OCI-LY7 (cell line): Measurements from ENCODE around the gene RRP7A. TPM values are rescaled to one million over a fixed set of nuclear protein-coding genes. Genes with fewer than 3 reads are reported as not detected.
A peak's percentile ranks its signal among the peaks of the same experiment; 100 is the strongest.
"Not testable (repeated sequence)": the region's sequence is repeated elsewhere in the genome, so short reads cannot be mapped to it uniquely, and the experiment has no call there.

Source experiments
- BruUV-seq: library from RNA; stranded (reverse); fragments of 400-500 nt; replicated peaks from 2 replicates; lab custom pipeline; 2021; lab: Mats Ljungman, UMichigan
- CTCF ChIA-PET: fragments of 300-600 bp; sonication (Branson Sonifier 250); formaldehyde crosslinking; loops from one replicate; lab custom pipeline; 2022; ENCODE audit warnings: antibody characterized with exemption; ENCODE audit not compliant: unreplicated experiment; lab: Charles Lee
- POLR2A ChIA-PET: fragments of 300-600 bp; sonication (Branson Sonifier 250); formaldehyde crosslinking; loops from one replicate; lab custom pipeline; 2022; ENCODE audit warnings: antibody characterized with exemption; lab: Charles Lee
- DNase-seq: peaks from one replicate; pipeline ENCODE4 v3.0.0-alpha.2; 2015; ENCODE audit warnings: low spot score
- H2AFZ ChIP-seq: fragments of 200-600 bp; sonication (generic), shearing (Covaris generic); 2 replicates; pipeline ENCODE4 v1.6.1; 2014; ENCODE audit warnings: mild to moderate bottlenecking, antibody characterized with exemption, low read length, moderate library complexity
- H3K27ac ChIP-seq: fragments of 200-600 bp; sonication (generic); 2 replicates; pipeline ENCODE4 v1.5.1; 2014; ENCODE audit warnings: mixed run types, low read depth, mild to moderate bottlenecking, moderate library complexity, low read length, inconsistent platforms; ENCODE audit not compliant: poor library complexity, severe bottlenecking
- H3K36me3 ChIP-seq: fragments of 200-600 bp; sonication (generic); 2 replicates; pipeline ENCODE4 v1.6.1; 2014; ENCODE audit warnings: mild to moderate bottlenecking, antibody characterized with exemption, low read length, moderate library complexity, mixed read lengths; ENCODE audit not compliant: insufficient read depth
- H3K4me1 ChIP-seq: fragments of 200-600 bp; sonication (generic); 2 replicates; pipeline ENCODE4 v1.5.1; 2014; ENCODE audit warnings: mild to moderate bottlenecking, low read length; ENCODE audit not compliant: insufficient read depth, poor library complexity, severe bottlenecking
- H3K4me2 ChIP-seq: fragments of 200-600 bp; sonication (generic); 2 replicates; pipeline ENCODE4 v1.6.1; 2014; ENCODE audit warnings: mild to moderate bottlenecking, low read length
- H3K4me3 ChIP-seq: fragments of 200-600 bp; sonication (generic); 2 replicates; pipeline ENCODE4 v1.5.1; 2014; ENCODE audit warnings: mild to moderate bottlenecking, low read depth, low read length; ENCODE audit not compliant: poor library complexity, severe bottlenecking
- H3K79me2 ChIP-seq: fragments of 200-600 bp; sonication (generic); 2 replicates; pipeline ENCODE4 v1.6.1; 2016; ENCODE audit warnings: low read depth, mild to moderate bottlenecking, low read length, moderate library complexity, mixed read lengths; ENCODE audit not compliant: insufficient read depth
- H3K9me2 ChIP-seq: fragments of 200-600 bp; sonication (generic); 2 replicates; pipeline ENCODE4 v1.6.1; 2016; ENCODE audit warnings: mild to moderate bottlenecking, low read length, mixed read lengths; ENCODE audit not compliant: insufficient read depth
- H3K9me3 ChIP-seq: fragments of 200-600 bp; sonication (generic); 2 replicates; pipeline ENCODE4 v1.6.1; 2014; ENCODE audit warnings: mild to moderate bottlenecking, mixed run types, low read length, mixed read lengths
- H4K20me1 ChIP-seq: fragments of 200-600 bp; sonication (generic); 2 replicates; pipeline ENCODE4 v1.6.1; 2014; ENCODE audit warnings: mild to moderate bottlenecking, antibody characterized with exemption, low read length, moderate library complexity, mixed read lengths; ENCODE audit not compliant: insufficient read depth
- EZH2phosphoT487 ChIP-seq: fragments of 200-600 bp; sonication (generic); IDR thresholded peaks from 2 replicates; pipeline ENCODE4 v1.6.1; 2018; ENCODE audit warnings: low read depth, borderline replicate concordance, mild to moderate bottlenecking, mixed run types, antibody characterized with exemption, low read length, moderate library complexity, mixed read lengths
- intact Hi-C: fragments of 100-400 bp; cut with micrococcal nuclease; formaldehyde crosslinking; loops from one replicate; pipeline ENCODE4 v1.10.0; 2022; ENCODE audit not compliant: unreplicated experiment
- total RNA-seq, 2 experiments: library from RNA; depleted of rRNA in 1 of 2; stranded (reverse); fragments of >200 nt in 1 of 2; shearing (Covaris generic) in 1 of 2; gene quantifications; 2 replicates each; pipeline ENCODE4 v1.2.3, GENCODE V29; 2014 to 2022
- TF ChIP-seq, protein P1 (sequence below): fragments of 200-600 bp; sonication (generic); conservative IDR thresholded peaks from 2 replicates; pipeline ENCODE4 v1.5.1; 2014; ENCODE audit warnings: mild to moderate bottlenecking, antibody characterized with exemption, low read length, moderate library complexity, mixed read lengths

The RRP7A gene
- total RNA-seq, 2 experiments from 2014 or later: 125 to 172 TPM

GRCh38 chr22:42533638-42533977 is 14.0 kb upstream of the RRP7A start:
- CTCF ChIA-PET: no interaction called here
- intact Hi-C loops: loop anchor here (2.0 kb wide), 1 partner anchor 17 kb away; no protein-coding TSS in a partner anchor
- TSS peak; percentile 95 for BruUV-seq
- no peak for DNase-seq
- POLR2A ChIA-PET: interaction anchor here (1.2 to 1.6 kb wide), 3 partner anchors 12 to 18 kb away, joined by 3 to 6 read pairs (median 3); no protein-coding TSS in a partner anchor
- no peak overlapping the region for H2AFZ ChIP-seq
- H4K20me1 ChIP-seq: no peaks in the 10 kb centered on the region
- H3K4me3 ChIP-seq: peak overlapping the region; percentile 59
- peaks cover 6% of the 10 kb centered on the region; the same call in 1 of the 2 replicates for H3K79me2 ChIP-seq
- H3K4me1 ChIP-seq: peaks cover 94% of the 10 kb centered on the region
- TF ChIP-seq, protein P1, sequence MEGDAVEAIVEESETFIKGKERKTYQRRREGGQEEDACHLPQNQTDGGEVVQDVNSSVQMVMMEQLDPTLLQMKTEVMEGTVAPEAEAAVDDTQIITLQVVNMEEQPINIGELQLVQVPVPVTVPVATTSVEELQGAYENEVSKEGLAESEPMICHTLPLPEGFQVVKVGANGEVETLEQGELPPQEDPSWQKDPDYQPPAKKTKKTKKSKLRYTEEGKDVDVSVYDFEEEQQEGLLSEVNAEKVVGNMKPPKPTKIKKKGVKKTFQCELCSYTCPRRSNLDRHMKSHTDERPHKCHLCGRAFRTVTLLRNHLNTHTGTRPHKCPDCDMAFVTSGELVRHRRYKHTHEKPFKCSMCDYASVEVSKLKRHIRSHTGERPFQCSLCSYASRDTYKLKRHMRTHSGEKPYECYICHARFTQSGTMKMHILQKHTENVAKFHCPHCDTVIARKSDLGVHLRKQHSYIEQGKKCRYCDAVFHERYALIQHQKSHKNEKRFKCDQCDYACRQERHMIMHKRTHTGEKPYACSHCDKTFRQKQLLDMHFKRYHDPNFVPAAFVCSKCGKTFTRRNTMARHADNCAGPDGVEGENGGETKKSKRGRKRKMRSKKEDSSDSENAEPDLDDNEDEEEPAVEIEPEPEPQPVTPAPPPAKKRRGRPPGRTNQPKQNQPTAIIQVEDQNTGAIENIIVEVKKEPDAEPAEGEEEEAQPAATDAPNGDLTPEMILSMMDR: no peak
- no peak for TF ChIP-seq EZH2phosphoT487
- H3K36me3 ChIP-seq: no peaks in the 10 kb centered on the region
- H3K9me2 ChIP-seq: no peaks in the 10 kb centered on the region
- H3K4me2 ChIP-seq: peak overlapping the region; percentile 84
- H3K27ac ChIP-seq: peak overlapping the region; percentile 93
- no peaks in the 10 kb centered on the region for H3K9me3 ChIP-seq

GRCh38 chr22:42531401-42532084 is 11.9 kb upstream of the RRP7A start:
- H2AFZ ChIP-seq, H3K79me2 ChIP-seq, DNase-seq, BruUV-seq, H3K36me3 ChIP-seq, POLR2A ChIA-PET, H3K9me2 ChIP-seq, H4K20me1 ChIP-seq, CTCF ChIA-PET, H3K4me3 ChIP-seq, H3K9me3 ChIP-seq: not testable (repeated sequence)
- Histone ChIP-seq H3K4me1 (peaks cover 82% of the 10 kb centered on the region), H3K4me2 (peak overlapping the region; percentile 45; the same call in 1 of the 2 replicates), H3K27ac (peak overlapping the region; percentile 93)
- intact Hi-C loops: loop anchor here (2.0 kb wide), 1 partner anchor 19 kb away; no protein-coding TSS in a partner anchor

DNA sequence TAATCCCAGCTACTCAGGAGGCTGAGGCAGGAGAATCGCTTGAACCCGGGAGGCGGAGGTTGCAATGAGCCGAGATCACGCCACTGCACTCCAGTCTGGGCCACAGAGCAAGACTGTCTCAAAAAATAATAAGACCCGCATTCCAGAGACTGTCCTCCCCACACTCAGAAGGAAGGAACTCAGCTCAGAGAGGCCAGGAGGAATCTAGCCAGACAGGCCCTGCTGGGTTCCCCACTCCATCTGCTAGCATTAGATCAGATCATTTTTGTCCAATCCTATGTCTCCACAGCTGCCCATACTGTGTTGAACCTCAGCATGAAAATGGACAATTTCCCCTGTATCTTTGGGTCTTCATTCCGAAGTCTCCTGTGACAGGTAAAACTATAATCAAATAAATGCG is 9.8 kb upstream of the RRP7A start:
- DNase-seq, H3K79me2 ChIP-seq, CTCF ChIA-PET, intact Hi-C loops, H3K9me2 ChIP-seq, H2AFZ ChIP-seq, H3K4me3 ChIP-seq, H4K20me1 ChIP-seq, BruUV-seq, H3K9me3 ChIP-seq, H3K36me3 ChIP-seq: not testable (repeated sequence)
- peak overlapping the region; percentile 24 for H3K27ac ChIP-seq
- H3K4me2 ChIP-seq: peak overlapping the region; percentile 7; the same call in 1 of the 2 replicates
- H3K4me1 ChIP-seq: peaks cover 63% of the 10 kb centered on the region
- POLR2A ChIA-PET: interaction anchor here (1.4 kb wide), 1 partner anchor 16 kb away, joined by 4 read pairs; no protein-coding TSS in a partner anchor
